GM23338 (cell line): ENCODE measurements around the gene PUS3.

Experiments used
- CTCF ChIP-seq, 2 experiments: fragments of 200-600 bp in 1 of 2; sonication (generic) in 1 of 2; conservative IDR thresholded peaks; 2 replicates each; pipeline versions ENCODE4 v1.5.1 to v1.6.1; 2016 to 2017; ENCODE audit warnings: antibody characterized with exemption in 2 of 2, low read depth in 2 of 2, mild to moderate bottlenecking in 2 of 2, moderate library complexity in 1 of 2
- EZH2 ChIP-seq: fragments of 200-600 bp; sonication (generic); IDR thresholded peaks from one replicate; pipeline ENCODE4 v1.8.0; 2017; ENCODE audit warnings: antibody characterized with exemption, mild to moderate bottlenecking, low read depth; ENCODE audit not compliant: unreplicated experiment
- EZH2phosphoT487 ChIP-seq: fragments of 200-600 bp; sonication (generic); IDR thresholded peaks from one replicate; pipeline ENCODE4 v1.8.1; 2018; ENCODE audit warnings: antibody characterized with exemption; ENCODE audit not compliant: unreplicated experiment
- JUNB ChIP-seq: IDR thresholded peaks from one replicate; pipeline ENCODE4 v1.6.1; 2016; ENCODE audit warnings: antibody characterized with exemption; ENCODE audit not compliant: unreplicated experiment
- POLR2AphosphoS5 ChIP-seq: IDR thresholded peaks from 2 replicates; pipeline ENCODE4 v1.6.1; 2016; ENCODE audit warnings: antibody characterized with exemption, low read depth
- ZNF331 ChIP-seq: fragments of 250-450 bp; sonication (Bioruptor Pico); IDR thresholded peaks from 2 replicates; pipeline ENCODE4 v1.5.0; 2020; ENCODE audit warnings: low read depth, mild to moderate bottlenecking, moderate library complexity

GRCh38 chr11:125933030-125933813 is 30.2 kb upstream of the PUS3 start:
- TF ChIP-seq CTCF (conservative IDR thresholded peaks at IDR 0.05; ENCODE audit: low read depth in 2 of 2) (no peak), POLR2AphosphoS5 (no peak), EZH2 (no peak), EZH2phosphoT487 (no peak), ZNF331 (CRISPR knock-in tag) (no peak), JUNB (no peak)
